HG03095 (cell line): ENCODE results near the gene CALN1.

Source experiments
- ATAC-seq: cut with Tn5 transposase; IDR thresholded peaks from one replicate; pipeline ENCODE4 v1.9.1; 2021; ENCODE audit warnings: moderate library complexity; ENCODE audit not compliant: unreplicated experiment

The CALN1 gene

GRCh38 chr7:72272479-72272878 is 139.7 kb downstream of the CALN1 start:
- no peak for ATAC-seq

- no peak for ATAC-seq
These were observed 143.3 kb downstream of the CALN1 start for GRCh38 chr7:72268796-72269195.

- ATAC-seq = no peak
These were observed 144.0 kb downstream of the CALN1 start for GRCh38 chr7:72268090-72268489.

GRCh38 chr7:72267291-72267800 is 144.8 kb downstream of the CALN1 start:
- no peak for ATAC-seq

- no peak for ATAC-seq
These were observed 145.4 kb downstream of the CALN1 start for GRCh38 chr7:72266771-72267170.

GRCh38 chr7:72265071-72265904 is 146.8 kb downstream of the CALN1 start:
- ATAC-seq = no peak

- ATAC-seq = no peak
These were observed 151.7 kb downstream of the CALN1 start for GRCh38 chr7:72260406-72260805.

- ATAC-seq = no peak
These were observed 154.1 kb downstream of the CALN1 start for GRCh38 chr7:72258074-72258473.

- ATAC-seq = no peak
These were observed 157.7 kb downstream of the CALN1 start for GRCh38 chr7:72254455-72254854.

GRCh38 chr7:72249106-72249505 is 163.0 kb downstream of the CALN1 start:
- ATAC-seq = no peak

- ATAC-seq = no peak
These were observed 167.2 kb downstream of the CALN1 start for GRCh38 chr7:72244826-72245398.

- ATAC-seq = no peak
These were observed 168.8 kb downstream of the CALN1 start for GRCh38 chr7:72243329-72243728.

GRCh38 chr7:72235351-72235750 is 176.8 kb downstream of the CALN1 start:
- no peak for ATAC-seq

GRCh38 chr7:72234086-72234485 is 178.1 kb downstream of the CALN1 start:
- no peak for ATAC-seq

GRCh38 chr7:72230281-72230680 is 181.9 kb downstream of the CALN1 start:
- ATAC-seq = no peak

- ATAC-seq = no peak
These were observed 188.8 kb downstream of the CALN1 start for GRCh38 chr7:72223351-72223750.

- ATAC-seq = no peak
These were observed 190.0 kb downstream of the CALN1 start for GRCh38 chr7:72222136-72222535.

GRCh38 chr7:72219500-72219899 is 192.6 kb downstream of the CALN1 start:
- ATAC-seq = no peak

- ATAC-seq = no peak
These were observed 195.0 kb downstream of the CALN1 start for GRCh38 chr7:72217151-72217550.

- ATAC-seq = no peak
These were observed 198.4 kb downstream of the CALN1 start for GRCh38 chr7:72213769-72214168.

- no peak for ATAC-seq
These were observed 199.1 kb downstream of the CALN1 start for GRCh38 chr7:72213081-72213480.

- ATAC-seq = no peak
These were observed 201.0 kb downstream of the CALN1 start for GRCh38 chr7:72211175-72211574.
